ENCODE results near the gene RAB43. TPM values are rescaled to one million over a fixed set of nuclear protein-coding genes. Genes with fewer than 3 reads are reported as not detected.
"Not testable (repeated sequence)": the region's sequence is repeated elsewhere in the genome, so short reads cannot be mapped to it uniquely, and the experiment has no call there.

The RAB43 gene
- total RNA-seq, 2 experiments from 2014 or later, result 47.5 to 48.1 TPM

DNA sequence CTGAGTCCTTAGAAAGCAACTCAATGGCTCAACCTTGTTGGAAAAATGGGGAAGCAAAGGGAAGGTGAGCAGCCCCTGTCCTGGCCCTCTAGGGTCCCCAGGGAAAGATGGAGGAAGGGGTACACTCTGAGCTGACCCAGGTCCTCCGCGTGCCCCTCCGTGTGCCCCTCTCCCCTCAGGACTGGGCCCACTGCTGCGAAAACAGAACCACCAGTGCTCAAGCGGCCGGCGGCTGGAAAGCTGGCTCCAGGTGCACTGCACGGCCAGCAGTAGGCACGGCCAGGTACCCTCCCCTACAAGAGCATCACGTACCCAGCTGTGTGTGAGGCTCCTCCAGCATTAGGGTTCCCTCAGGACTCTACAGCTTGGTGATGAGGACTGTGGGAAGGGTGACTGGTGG, 26.3 kb downstream of the RAB43 start:
- intact Hi-C loops (cut with DNase I, micrococcal nuclease), result no loop called here
- DNase-seq (no peak), ATAC-seq (ENCODE audit: poor library complexity) (no peak)
- H3K4me3 ChIP-seq (ENCODE audit: low read length), result no peak overlapping the region
- H3K36me3 Mint-ChIP-seq (ENCODE audit: low read depth), result peaks cover 60% of the 10 kb centered on the region
- H3K36me3 ChIP-seq (ENCODE audit: insufficient read depth, low read length), result peaks cover 63% of the 10 kb centered on the region
- no peaks in the 10 kb centered on the region for H3K27me3 ChIP-seq (ENCODE audit: control insufficient read depth in 1 of 2, insufficient read depth in 2 of 2, low read length in 2 of 2)
- POLR2A ChIA-PET, result interaction anchor here (0.8 to 1.5 kb wide), 4 partner anchors 24 to 89 kb away, joined by 3 to 4 read pairs (median 4); partner anchors contain the start of gene CNBP
- peaks cover 18% of the 10 kb centered on the region for H3K4me1 ChIP-seq (ENCODE audit: insufficient read depth, low read length)
- H3K27me3 Mint-ChIP-seq, result no peaks in the 10 kb centered on the region
- no peak overlapping the region for H3K4me3 Mint-ChIP-seq
- TF ChIP-seq, protein P1, sequence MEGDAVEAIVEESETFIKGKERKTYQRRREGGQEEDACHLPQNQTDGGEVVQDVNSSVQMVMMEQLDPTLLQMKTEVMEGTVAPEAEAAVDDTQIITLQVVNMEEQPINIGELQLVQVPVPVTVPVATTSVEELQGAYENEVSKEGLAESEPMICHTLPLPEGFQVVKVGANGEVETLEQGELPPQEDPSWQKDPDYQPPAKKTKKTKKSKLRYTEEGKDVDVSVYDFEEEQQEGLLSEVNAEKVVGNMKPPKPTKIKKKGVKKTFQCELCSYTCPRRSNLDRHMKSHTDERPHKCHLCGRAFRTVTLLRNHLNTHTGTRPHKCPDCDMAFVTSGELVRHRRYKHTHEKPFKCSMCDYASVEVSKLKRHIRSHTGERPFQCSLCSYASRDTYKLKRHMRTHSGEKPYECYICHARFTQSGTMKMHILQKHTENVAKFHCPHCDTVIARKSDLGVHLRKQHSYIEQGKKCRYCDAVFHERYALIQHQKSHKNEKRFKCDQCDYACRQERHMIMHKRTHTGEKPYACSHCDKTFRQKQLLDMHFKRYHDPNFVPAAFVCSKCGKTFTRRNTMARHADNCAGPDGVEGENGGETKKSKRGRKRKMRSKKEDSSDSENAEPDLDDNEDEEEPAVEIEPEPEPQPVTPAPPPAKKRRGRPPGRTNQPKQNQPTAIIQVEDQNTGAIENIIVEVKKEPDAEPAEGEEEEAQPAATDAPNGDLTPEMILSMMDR (IDR thresholded peaks at IDR 0.05), result no peak
- H3K27ac ChIP-seq (ENCODE audit: low read depth in 1 of 2, low read length in 2 of 2), result peak overlapping the region in 1 of 2 donors; percentile 22
- peak overlapping the region; percentile 85 for H3K27ac Mint-ChIP-seq
- no peaks in the 10 kb centered on the region for H3K9me3 ChIP-seq (ENCODE audit: control insufficient read depth in 1 of 2, insufficient read depth in 1 of 2, low read length in 2 of 2)
- H3K9me3 Mint-ChIP-seq, result no peaks in the 10 kb centered on the region
- CTCF ChIA-PET, result no interaction called here
- peaks cover 32% of the 10 kb centered on the region for H3K4me1 Mint-ChIP-seq (ENCODE audit: low read depth)

DNA sequence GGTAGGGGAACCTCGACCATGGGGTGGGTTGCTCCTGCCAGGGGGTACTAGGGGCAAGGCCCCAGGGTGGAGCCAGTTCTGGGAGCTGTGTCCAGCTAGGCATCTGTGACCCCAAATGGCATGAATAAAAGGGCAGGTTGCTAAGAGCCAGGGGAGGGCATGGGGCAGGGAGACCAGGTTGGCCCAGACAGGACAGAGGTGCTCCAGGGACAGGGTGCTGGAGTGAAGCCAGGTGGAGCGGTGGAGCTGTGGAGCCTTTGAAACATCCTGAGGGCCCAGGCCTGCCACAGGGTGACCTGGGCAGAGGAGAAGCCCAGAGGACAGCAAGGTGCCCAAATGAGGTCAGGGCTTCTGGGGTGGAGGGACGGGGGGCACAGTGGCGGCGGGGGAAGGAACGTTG, 33.3 kb downstream of the RAB43 start:
- H3K4me1 Mint-ChIP-seq (ENCODE audit: low read depth), result peaks cover 12% of the 10 kb centered on the region
- H3K27ac Mint-ChIP-seq; H3K9me3 Mint-ChIP-seq; H3K27ac ChIP-seq (ENCODE audit: low read depth in 1 of 2, low read length in 2 of 2); H3K27me3 ChIP-seq (ENCODE audit: control insufficient read depth in 1 of 2, insufficient read depth in 2 of 2, low read length in 2 of 2); H3K27me3 Mint-ChIP-seq; POLR2A ChIA-PET; H3K4me3 Mint-ChIP-seq; intact Hi-C loops (cut with DNase I, micrococcal nuclease); H3K9me3 ChIP-seq (ENCODE audit: control insufficient read depth in 1 of 2, insufficient read depth in 1 of 2, low read length in 2 of 2); H3K4me1 ChIP-seq (ENCODE audit: insufficient read depth, low read length); H3K4me3 ChIP-seq (ENCODE audit: low read length); DNase-seq; ATAC-seq (ENCODE audit: poor library complexity); CTCF ChIA-PET: not testable (repeated sequence)
- H3K36me3 ChIP-seq (ENCODE audit: insufficient read depth, low read length), result peaks cover 20% of the 10 kb centered on the region
- peaks cover 16% of the 10 kb centered on the region for H3K36me3 Mint-ChIP-seq (ENCODE audit: low read depth)

DNA sequence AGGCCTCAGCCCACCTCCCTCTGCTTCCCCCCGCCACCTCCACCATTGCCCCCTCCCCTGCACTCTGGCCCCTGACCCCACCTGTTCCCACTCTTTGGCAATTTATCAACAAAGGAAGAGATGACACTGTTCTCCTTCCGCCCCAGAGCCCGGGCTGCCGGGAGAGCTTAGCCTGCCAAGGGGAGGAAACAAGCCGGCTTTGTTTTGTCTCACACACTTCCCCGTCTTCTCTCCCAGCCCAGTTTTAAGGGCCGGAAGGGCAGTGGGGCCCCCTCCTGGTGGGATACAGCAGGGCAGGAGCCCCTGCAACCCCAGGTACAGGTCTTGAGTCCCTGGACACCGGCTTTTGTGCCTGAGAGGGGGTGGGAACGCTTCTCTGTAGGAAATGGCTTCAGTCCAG, 33.7 kb downstream of the RAB43 start:
- H3K4me1 ChIP-seq (ENCODE audit: insufficient read depth, low read length); H3K4me3 ChIP-seq (ENCODE audit: low read length); H3K27me3 Mint-ChIP-seq; H3K9me3 ChIP-seq (ENCODE audit: control insufficient read depth in 1 of 2, insufficient read depth in 1 of 2, low read length in 2 of 2); H3K27ac Mint-ChIP-seq; H3K4me3 Mint-ChIP-seq; CTCF ChIA-PET; H3K27me3 ChIP-seq (ENCODE audit: control insufficient read depth in 1 of 2, insufficient read depth in 2 of 2, low read length in 2 of 2); H3K9me3 Mint-ChIP-seq; H3K27ac ChIP-seq (ENCODE audit: low read depth in 1 of 2, low read length in 2 of 2); intact Hi-C loops (cut with DNase I, micrococcal nuclease): not testable (repeated sequence)
- H3K36me3 Mint-ChIP-seq (ENCODE audit: low read depth), result peaks cover 14% of the 10 kb centered on the region
- peaks cover 16% of the 10 kb centered on the region for H3K36me3 ChIP-seq (ENCODE audit: insufficient read depth, low read length)
- DNase-seq (peak in 5 of 14 experiments; percentile 28 to 46 (median 32)), ATAC-seq (ENCODE audit: poor library complexity) (peak; percentile 87)
- peaks cover 14% of the 10 kb centered on the region for H3K4me1 Mint-ChIP-seq (ENCODE audit: low read depth)
- POLR2A ChIA-PET, result interaction anchor here (1.1 kb wide), 1 partner anchor 31 kb away, joined by 4 read pairs; no protein-coding TSS in a partner anchor

DNA sequence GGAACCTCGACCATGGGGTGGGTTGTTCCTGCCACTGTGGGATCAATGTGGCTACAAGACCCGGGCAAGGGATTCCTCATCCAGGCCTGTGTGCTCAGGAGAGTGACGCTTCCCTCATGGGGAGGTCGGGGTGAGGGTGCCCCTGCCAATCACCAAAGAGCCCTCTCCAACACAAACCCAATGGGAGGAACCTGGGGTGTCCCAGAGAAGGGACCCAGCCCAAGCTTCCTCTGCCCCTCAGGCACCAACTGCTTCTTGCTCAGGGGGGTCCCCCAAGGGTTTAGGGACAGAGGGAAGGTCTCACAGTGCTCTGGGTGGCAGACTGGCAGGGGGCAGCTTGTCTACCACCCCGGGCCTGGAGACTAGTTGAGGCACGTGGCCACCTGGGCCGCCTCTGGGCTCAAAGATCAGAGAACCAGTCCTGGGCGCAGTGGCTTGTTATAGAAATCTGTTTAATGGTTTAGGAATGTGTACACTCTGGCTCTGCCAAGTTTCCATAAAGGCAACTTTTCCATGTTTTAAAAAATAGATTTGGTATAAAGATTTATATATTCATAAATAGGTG, 34.4 kb downstream of the RAB43 start:
- intact Hi-C loops (cut with DNase I, micrococcal nuclease), result no loop called here
- no peak for DNase-seq
- H3K4me3 Mint-ChIP-seq, result no peak overlapping the region
- peaks cover 11% of the 10 kb centered on the region for H3K36me3 ChIP-seq (ENCODE audit: insufficient read depth, low read length)
- H3K27me3 Mint-ChIP-seq, result no peaks in the 10 kb centered on the region
- peak overlapping the region; percentile 69 for H3K27ac Mint-ChIP-seq
- H3K4me1 Mint-ChIP-seq (ENCODE audit: low read depth), result peaks cover 16% of the 10 kb centered on the region
- peaks cover 4% of the 10 kb centered on the region for H3K4me1 ChIP-seq (ENCODE audit: insufficient read depth, low read length)
- POLR2A ChIA-PET, result interaction anchor here (1.1 kb wide), 1 partner anchor 31 kb away, joined by 4 read pairs; no protein-coding TSS in a partner anchor
- H3K27me3 ChIP-seq (ENCODE audit: control insufficient read depth in 1 of 2, insufficient read depth in 2 of 2, low read length in 2 of 2), result no peaks in the 10 kb centered on the region
- no peak for ATAC-seq (ENCODE audit: poor library complexity)
- no peak overlapping the region for H3K4me3 ChIP-seq (ENCODE audit: low read length)
- H3K9me3 ChIP-seq (ENCODE audit: control insufficient read depth in 1 of 2, insufficient read depth in 1 of 2, low read length in 2 of 2), result no peaks in the 10 kb centered on the region
- TF ChIP-seq, protein P1 (IDR thresholded peaks at IDR 0.05), result no peak
- H3K9me3 Mint-ChIP-seq, result no peaks in the 10 kb centered on the region
- H3K36me3 Mint-ChIP-seq (ENCODE audit: low read depth), result peaks cover 10% of the 10 kb centered on the region
- H3K27ac ChIP-seq (ENCODE audit: low read depth in 1 of 2, low read length in 2 of 2), result peak overlapping the region in 1 of 2 donors; percentile 26
- CTCF ChIA-PET, result interaction anchor here (0.7 kb wide), 1 partner anchor 158 kb away, joined by 5 read pairs; no protein-coding TSS in a partner anchor

Data from CD4-positive, alpha-beta T cell (primary cell).